GM12878 (cell line): ENCODE results near the gene RSPH1. TPM values are rescaled to one million over a fixed set of nuclear protein-coding genes. Genes with fewer than 3 reads are reported as not detected.

Source experiments
- ATAC-seq: fragments of 200-7000 bp; cut with Tn5 transposase; 3 replicates; pipeline ENCODE4 v1.9.1; 2020; ENCODE audit warnings: mild to moderate bottlenecking, moderate library complexity
- BruUV-seq: library from RNA; stranded (reverse); fragments of 400-500 nt; replicated peaks from 2 replicates; lab custom pipeline; 2021; lab: Mats Ljungman, UMichigan
- CTCF ChIA-PET: fragments of 300-600 bp; sonication (Branson Sonifier 250); formaldehyde crosslinking; extraction: SDS; loops from one replicate; lab custom pipeline; 2021; ENCODE audit warnings: inconsistent platforms; lab: Yijun Ruan, JAX
- POLR2A ChIA-PET: fragments of 350-600 bp; formaldehyde crosslinking; extraction: SDS; loops from one replicate; lab custom pipeline; 2021; ENCODE audit warnings: inconsistent platforms; lab: Charles Lee
- RAD21 ChIA-PET: fragments of 300-600 bp; sonication (Branson Sonifier 250); formaldehyde crosslinking; loops from one replicate; lab custom pipeline; 2023; ENCODE audit warnings: antibody characterized with exemption; ENCODE audit not compliant: unreplicated experiment; lab: Charles Lee
- SMC1A ChIA-PET: fragments of 300-600 bp; sonication (Branson Sonifier 250); formaldehyde crosslinking; loops from one replicate; lab custom pipeline; 2023; ENCODE audit not compliant: unreplicated experiment, uncharacterized antibody; lab: Charles Lee
- DNase-seq: peaks from one replicate; pipeline ENCODE4 v3.0.0-alpha.2; 2011; ENCODE audit warnings: low read depth, low spot score
- FAIRE-seq: peaks from 3 replicates; lab custom pipeline; 2011; peaks lifted over from hg19 to GRCh38; lab: Jason Lieb, UNC
- H2AFZ ChIP-seq: 2 replicates; pipeline ENCODE4 v1.6.0; 2011; ENCODE audit warnings: low read depth, low read length, control low read depth; ENCODE audit not compliant: control insufficient read depth
- H3K27ac ChIP-seq: 2 replicates; pipeline ENCODE4 v1.5.1; 2011; ENCODE audit warnings: control low read depth; ENCODE audit not compliant: control insufficient read depth, insufficient read depth
- H3K27me3 ChIP-seq, 2 experiments: replicated peaks in 1 of 2; 2 replicates each; pipeline versions ENCODE4 v1.6.0 to v1.6.1; 2011; ENCODE audit warnings: low read length in 1 of 2; ENCODE audit not compliant: control insufficient read depth in 2 of 2, insufficient read depth in 2 of 2
- H3K36me3 ChIP-seq, 2 experiments: 2 replicates each; pipeline ENCODE4 v1.5.1; 2011; ENCODE audit warnings: low read length in 1 of 2; ENCODE audit not compliant: control insufficient read depth in 2 of 2, insufficient read depth in 2 of 2
- H3K4me1 ChIP-seq: 2 replicates; pipeline ENCODE4 v1.6.1; 2011; ENCODE audit warnings: mild to moderate bottlenecking, low read length, moderate library complexity, mixed read lengths; ENCODE audit not compliant: control insufficient read depth, insufficient read depth
- H3K4me2 ChIP-seq: 2 replicates; pipeline ENCODE4 v1.6.0; 2011; ENCODE audit warnings: control low read depth; ENCODE audit not compliant: control insufficient read depth, insufficient read depth
- H3K4me3 ChIP-seq: fragments of 200-600 bp; sonication (generic); 2 replicates; pipeline ENCODE4 v1.5.1; 2016
- H3K79me2 ChIP-seq: 2 replicates; pipeline ENCODE4 v1.6.0; 2011; ENCODE audit warnings: low read length; ENCODE audit not compliant: control insufficient read depth, insufficient read depth
- H3K9ac ChIP-seq: 2 replicates; pipeline ENCODE4 v1.8.0; 2011; ENCODE audit warnings: low read length, control low read depth, mixed read lengths; ENCODE audit not compliant: control insufficient read depth, insufficient read depth
- H3K9me3 ChIP-seq: replicated peaks from 3 replicates; pipeline ENCODE4 v1.5.1; 2011; ENCODE audit warnings: mild to moderate bottlenecking, low read length; ENCODE audit not compliant: control insufficient read depth, insufficient read depth
- H4K20me1 ChIP-seq: 2 replicates; pipeline ENCODE4 v1.6.0; 2011; ENCODE audit not compliant: control insufficient read depth, insufficient read depth
- ATF2 ChIP-seq: IDR thresholded peaks from 2 replicates; pipeline ENCODE4 v1.6.1; 2012; ENCODE audit warnings: low read length, inconsistent platforms
- CHD2 ChIP-seq: IDR thresholded peaks from 2 replicates; pipeline ENCODE4 v1.6.1; 2011; ENCODE audit warnings: low read depth, low read length, improper control_type of control experiment, borderline replicate concordance
- CREB1 ChIP-seq: IDR thresholded peaks from 2 replicates; pipeline ENCODE4 v1.6.1; 2012; ENCODE audit warnings: low read depth, mild to moderate bottlenecking, inconsistent platforms
- CREM ChIP-seq: IDR thresholded peaks from 2 replicates; pipeline ENCODE4 v1.6.1; 2014; ENCODE audit warnings: antibody characterized with exemption, low read depth
- DPF2 ChIP-seq: fragments of 450-650 bp; IDR thresholded peaks from 2 replicates; pipeline ENCODE4 v1.6.1; 2017; ENCODE audit warnings: mild to moderate bottlenecking
- GATAD2B ChIP-seq: fragments of 450-650 bp; conservative IDR thresholded peaks from 2 replicates; pipeline ENCODE4 v1.6.1; 2017; ENCODE audit warnings: low read depth, mild to moderate bottlenecking, moderate library complexity
- IKZF1 ChIP-seq: fragments of 450-650 bp; conservative IDR thresholded peaks from 2 replicates; pipeline ENCODE4 v1.6.1; 2017; ENCODE audit warnings: antibody characterized with exemption, mild to moderate bottlenecking
- IKZF2 ChIP-seq, 2 experiments: fragments of 450-650 bp; IDR thresholded peaks; 2 replicates each; pipeline ENCODE4 v1.6.1; 2017; ENCODE audit warnings: mild to moderate bottlenecking in 2 of 2, moderate library complexity in 2 of 2
- JUND ChIP-seq: IDR thresholded peaks from 2 replicates; pipeline ENCODE4 v1.6.1; 2012; ENCODE audit warnings: low read depth, mild to moderate bottlenecking, low read length, improper control_type of control experiment, moderate library complexity
- KAT2A ChIP-seq: conservative IDR thresholded peaks from 2 replicates; pipeline ENCODE4 v1.6.1; 2011; ENCODE audit warnings: low read depth, low read length; ENCODE audit not compliant: control insufficient read depth
- MEF2B ChIP-seq: fragments of 450-650 bp; IDR thresholded peaks from 2 replicates; pipeline ENCODE4 v1.6.1; 2018; ENCODE audit warnings: mild to moderate bottlenecking, moderate library complexity; ENCODE audit not compliant: partially characterized antibody, poor library complexity, severe bottlenecking
- NFXL1 ChIP-seq: fragments of 450-650 bp; IDR thresholded peaks from 2 replicates; pipeline ENCODE4 v1.6.1; 2017; ENCODE audit warnings: antibody characterized with exemption, mild to moderate bottlenecking, borderline replicate concordance
- PAX8 ChIP-seq: fragments of 450-650 bp; IDR thresholded peaks from 2 replicates; pipeline ENCODE4 v1.6.1; 2017; ENCODE audit warnings: mild to moderate bottlenecking, moderate library complexity
- RELB ChIP-seq: fragments of 450-650 bp; IDR thresholded peaks from 2 replicates; pipeline ENCODE4 v1.6.1; 2017; ENCODE audit warnings: low read depth, mild to moderate bottlenecking, moderate library complexity
- SIN3A ChIP-seq: IDR thresholded peaks from 2 replicates; pipeline ENCODE4 v1.6.1; 2012; ENCODE audit warnings: low read depth, low read length, improper control_type of control experiment
- SMAD1 ChIP-seq: fragments of 450-650 bp; IDR thresholded peaks from 2 replicates; pipeline ENCODE4 v1.6.1; 2018; ENCODE audit warnings: mild to moderate bottlenecking, low read depth; ENCODE audit not compliant: partially characterized antibody
- SMARCA5 ChIP-seq: fragments of 450-650 bp; IDR thresholded peaks from 2 replicates; pipeline ENCODE4 v1.6.1; 2017; ENCODE audit warnings: mild to moderate bottlenecking
- STAT3 ChIP-seq: IDR thresholded peaks from 2 replicates; pipeline ENCODE4 v1.6.1; 2011; ENCODE audit warnings: low read depth, low read length, improper control_type of control experiment
- SUZ12 ChIP-seq: fragments of 200-600 bp; sonication (generic); IDR thresholded peaks from one replicate; pipeline ENCODE4 v1.6.1; 2018; ENCODE audit warnings: antibody characterized with exemption, mild to moderate bottlenecking; ENCODE audit not compliant: unreplicated experiment
- YBX1 ChIP-seq: fragments of 450-650 bp; IDR thresholded peaks from 2 replicates; pipeline ENCODE4 v1.6.1; 2016; ENCODE audit warnings: antibody characterized with exemption
- YY1 ChIP-seq: IDR thresholded peaks from 2 replicates; pipeline ENCODE4 v1.6.1; 2011; ENCODE audit warnings: low read depth, mild to moderate bottlenecking, low read length
- ZBTB33 ChIP-seq: fragments of 450-650 bp; IDR thresholded peaks from 2 replicates; pipeline ENCODE4 v1.6.1; 2017; ENCODE audit warnings: mild to moderate bottlenecking
- WGBS: methylation state at CpG from one replicate; pipeline ENCODE4 v1.1.6; 2016; ENCODE audit warnings: low lambda C conversion rate; ENCODE audit not compliant: insufficient replicate concordance, insufficient coverage; ENCODE audit errors: missing lambda C conversion rate; 5-methylcytosine and 5-hydroxymethylcytosine counted together
- in situ Hi-C: fragments of 300-500 bp; cut with MboI; formaldehyde crosslinking; loops from 9 replicates; pipeline ENCODE4 v1.14.3; 2018; ENCODE audit warnings: mixed read lengths
- intact Hi-C: fragments of 100-400 bp; cut with micrococcal nuclease; formaldehyde crosslinking; loops from one replicate; pipeline ENCODE4 v1.14.2; 2022; ENCODE audit not compliant: unreplicated experiment
- polyA plus RNA-seq, 11 experiments: library from polyadenylated mRNA; depleted of rRNA in 4 of 11; unstranded in 6 of 11; stranded (reverse) in 5 of 11; fragments of >200 nt; fragmentation: Nextera tagmentation in 4 of 11; fragmentation: Illumina TruSeq in 1 of 11; extraction: Ambion mirVana in 4 of 11; extraction: Trizol in 1 of 11; gene quantifications; 1 replicate in 1 of 11; 2 replicates in 10 of 11; pipeline versions ENCODE4 v1.2.1 to v1.2.3, GENCODE V29; 2011 to 2016; ENCODE audit warnings: inconsistent platforms in 2 of 11, missing spikeins in 2 of 11, low read depth in 1 of 11
- total RNA-seq, 4 experiments: library from RNA; depleted of rRNA in 3 of 4; stranded (reverse); fragments of >200 nt in 3 of 4; fragmentation: Illumina TruSeq in 1 of 4; extraction: Trizol in 1 of 4; gene quantifications; 2 replicates each; pipeline versions ENCODE4 v1.2.1 to v1.2.3, GENCODE V29; 2013 to 2021

Gene RSPH1
- total and polyA plus RNA-seq, 10 of the 15 experiments (the other 5 are each of a cell fraction or from before 2014, with no cell fraction given): 0.11 to 1.4 (median 0.38) TPM

GRCh38 chr21:42423685-42424084 lies 72.3 kb downstream of the RSPH1 start:
- H2AFZ ChIP-seq: no peak overlapping the region
- H3K36me3 ChIP-seq: no peaks in the 10 kb centered on the region
- H3K27ac ChIP-seq: peak overlapping the region; percentile 89
- no peaks in the 10 kb centered on the region for H4K20me1 ChIP-seq
- intact Hi-C loops: loop anchor here (1.0 to 2.0 kb wide), 2 partner anchors 8 to 31 kb away; no protein-coding TSS in a partner anchor
- H3K4me1 ChIP-seq: peaks cover 53% of the 10 kb centered on the region
- no peak for DNase-seq
- H3K4me2 ChIP-seq: peak overlapping the region; percentile 70
- ChIA-PET RAD21 (interaction anchor here (0.7 to 7.2 kb wide), 33 partner anchors 8 to 204 kb away, joined by 3 to 81 read pairs (median 4); partner anchors contain the start of gene UBASH3A), SMC1A (interaction anchor here (0.8 to 9.4 kb wide), 26 partner anchors 8 to 278 kb away, joined by 3 to 124 read pairs (median 8); no protein-coding TSS in a partner anchor), POLR2A (interaction anchor here (1.1 to 3.3 kb wide), 10 partner anchors 8 to 138 kb away, joined by 3 to 27 read pairs (median 8); no protein-coding TSS in a partner anchor), CTCF (interaction anchor here (0.7 to 3.8 kb wide), 16 partner anchors 8 to 162 kb away, joined by 3 to 19 read pairs (median 6); no protein-coding TSS in a partner anchor)
- peak; percentile 23 for FAIRE-seq
- no peak overlapping the region for H3K4me3 ChIP-seq
- WGBS: 50% methylated on average over 2 of the region's 2 CpGs
- no peaks in the 10 kb centered on the region for H3K27me3 ChIP-seq
- H3K79me2 ChIP-seq: no peaks in the 10 kb centered on the region
- in situ Hi-C loops: no loop called here
- no TSS peak for BruUV-seq
- H3K9me3 ChIP-seq: peaks cover 7% of the 10 kb centered on the region; the same call in 2 of the 3 replicates
- peak; percentile 52 for ATAC-seq
- peak overlapping the region; percentile 50 for H3K9ac ChIP-seq
- no peak for TF ChIP-seq YBX1
- TF ChIP-seq ATF2: no peak
- TF ChIP-seq PAX8: no peak
- TF ChIP-seq IKZF1: 0 out of 2 replicates have a peak, but pooled peaks have one; percentile 20
- 0 out of 2 replicates have a peak, but pooled peaks have one; percentile 0 for TF ChIP-seq GATAD2B
- no peak for TF ChIP-seq STAT3
- no peak for TF ChIP-seq ZBTB33
- TF ChIP-seq MEF2B: peak; percentile 7
- 0 out of 2 replicates have a peak, but pooled peaks have one; percentile 2 for TF ChIP-seq DPF2
- TF ChIP-seq SMAD1: no peak
- TF ChIP-seq NFXL1: no peak
- no peak for TF ChIP-seq CREB1
- no peak for TF ChIP-seq KAT2A
- TF ChIP-seq SUZ12: no peak
- no peak for TF ChIP-seq SIN3A
- TF ChIP-seq CREM: no peak
- TF ChIP-seq RELB: peak; percentile 11
- no peak for TF ChIP-seq JUND
- TF ChIP-seq IKZF2 (IDR thresholded peaks at IDR 0.05): peak in 1 of 2 experiments; percentile 63; a peak in 1 of 4 replicates
- no peak for TF ChIP-seq CHD2
- 0 out of 2 replicates have a peak, but pooled peaks have one; percentile 11 for TF ChIP-seq YY1
- TF ChIP-seq SMARCA5: no peak
